K562 (cell line): ENCODE results near the gene ANAPC16. TPM values are rescaled to one million over a fixed set of nuclear protein-coding genes. Genes with fewer than 3 reads are reported as not detected.

ENCODE experiments used
- AFF1 ChIP-seq, 2 experiments: fragments of 450-650 bp; IDR thresholded peaks; 2 replicates each; pipeline ENCODE4 v1.6.1; 2018; ENCODE audit warnings: mild to moderate bottlenecking in 2 of 2, low read depth in 1 of 2; ENCODE audit not compliant: partially characterized antibody in 2 of 2
- BHLHE40 ChIP-seq: IDR thresholded peaks from 2 replicates; pipeline ENCODE4 v1.6.1; 2011; ENCODE audit warnings: low read length, improper control_type of control experiment
- DACH1 ChIP-seq: fragments of 450-650 bp; IDR thresholded peaks from 2 replicates; pipeline ENCODE4 v1.6.1; 2018; ENCODE audit not compliant: partially characterized antibody
- HDAC3 ChIP-seq: fragments of 450-650 bp; IDR thresholded peaks from 2 replicates; pipeline ENCODE4 v1.6.1; 2018; ENCODE audit warnings: borderline replicate concordance, mild to moderate bottlenecking, moderate library complexity; ENCODE audit not compliant: partially characterized antibody
- HMGN3 ChIP-seq: IDR thresholded peaks from 2 replicates; pipeline ENCODE4 v1.6.1; 2011; ENCODE audit warnings: borderline replicate concordance, low read depth, mild to moderate bottlenecking, mixed read lengths, low read length; ENCODE audit not compliant: insufficient read length; ENCODE audit errors: extremely low read depth
- MTA3 ChIP-seq: fragments of 450-650 bp; formaldehyde crosslinking; IDR thresholded peaks from 2 replicates; pipeline ENCODE4 v1.6.1; 2017; ENCODE audit warnings: mild to moderate bottlenecking, borderline replicate concordance
- POLR3A ChIP-seq: IDR thresholded peaks from 2 replicates; pipeline ENCODE4 v1.6.1; 2011; ENCODE audit warnings: borderline replicate concordance, mild to moderate bottlenecking, moderate library complexity; ENCODE audit not compliant: insufficient read length, insufficient read depth; ENCODE audit errors: extremely low read depth
- SNIP1 ChIP-seq: fragments of 450-650 bp; IDR thresholded peaks from 2 replicates; pipeline ENCODE4 v1.7.1; 2017; ENCODE audit warnings: low read depth, mild to moderate bottlenecking
- TEAD4 ChIP-seq, 2 experiments: sonication (generic) in 1 of 2; formaldehyde crosslinking in 1 of 2; IDR thresholded peaks; 2 replicates each; pipeline versions ENCODE4 v1.6.1 to v1.8.0; 2012 to 2022; ENCODE audit warnings: borderline replicate concordance in 1 of 2, inconsistent platforms in 1 of 2, low read length in 1 of 2, mild to moderate bottlenecking in 1 of 2, missing genetic modification reagents in 1 of 2
- TFAP4 ChIP-seq: sonication (generic); formaldehyde crosslinking; IDR thresholded peaks from 2 replicates; pipeline ENCODE4 v1.8.0; 2022; ENCODE audit warnings: missing genetic modification reagents, mild to moderate bottlenecking, moderate library complexity, borderline replicate concordance
- TRIM28 ChIP-seq: fragments of 450-650 bp; IDR thresholded peaks from 2 replicates; pipeline ENCODE4 v1.6.1; 2017
- ZC3H11A ChIP-seq: IDR thresholded peaks from 2 replicates; pipeline ENCODE4 v1.6.1; 2012; ENCODE audit warnings: low read depth, low read length, improper control_type of control experiment
- ZNF184 ChIP-seq: sonication (generic); formaldehyde crosslinking; IDR thresholded peaks from 2 replicates; pipeline ENCODE4 v1.5.0; 2020; ENCODE audit warnings: missing genetic modification reagents
- ZNF511 ChIP-seq: sonication (generic); formaldehyde crosslinking; IDR thresholded peaks from 2 replicates; pipeline ENCODE4 v1.8.0; 2022; ENCODE audit warnings: mild to moderate bottlenecking, missing genetic modification reagents
- polyA plus RNA-seq, 8 experiments: library from polyadenylated mRNA; depleted of rRNA in 4 of 8; stranded (reverse) in 5 of 8; unstranded in 3 of 8; fragments of >200 nt; fragmentation: Nextera tagmentation in 2 of 8; fragmentation: Illumina TruSeq in 1 of 8; extraction: Ambion mirVana in 2 of 8; extraction: Trizol in 1 of 8; gene quantifications; 2 replicates each; pipeline versions ENCODE4 v1.2.1 to v1.2.3, GENCODE V29; 2011 to 2014; ENCODE audit warnings: inconsistent platforms in 1 of 8, missing spikeins in 1 of 8
- total RNA-seq, 7 experiments: library from RNA; depleted of rRNA in 6 of 7; stranded (reverse); fragments of >200 nt in 6 of 7; fragmentation: Illumina TruSeq in 2 of 7; extraction: Trizol in 2 of 7; gene quantifications; 2 replicates each; pipeline versions ENCODE4 v1.2.1 to v1.2.3, GENCODE V29; 2011 to 2021; ENCODE audit warnings: low replicate concordance in 1 of 7
- TF ChIP-seq, protein P1 (sequence below): fragments of 250-450 bp; sonication (Bioruptor Pico); IDR thresholded peaks from 2 replicates; pipeline ENCODE4 v1.4.0; 2020; ENCODE audit warnings: mild to moderate bottlenecking, moderate library complexity

Gene ANAPC16
- total and polyA plus RNA-seq, 9 of the 15 experiments (the other 6 are each of a cell fraction or from before 2014, with no cell fraction given): 42.6 to 208 (median 108) TPM

DNA sequence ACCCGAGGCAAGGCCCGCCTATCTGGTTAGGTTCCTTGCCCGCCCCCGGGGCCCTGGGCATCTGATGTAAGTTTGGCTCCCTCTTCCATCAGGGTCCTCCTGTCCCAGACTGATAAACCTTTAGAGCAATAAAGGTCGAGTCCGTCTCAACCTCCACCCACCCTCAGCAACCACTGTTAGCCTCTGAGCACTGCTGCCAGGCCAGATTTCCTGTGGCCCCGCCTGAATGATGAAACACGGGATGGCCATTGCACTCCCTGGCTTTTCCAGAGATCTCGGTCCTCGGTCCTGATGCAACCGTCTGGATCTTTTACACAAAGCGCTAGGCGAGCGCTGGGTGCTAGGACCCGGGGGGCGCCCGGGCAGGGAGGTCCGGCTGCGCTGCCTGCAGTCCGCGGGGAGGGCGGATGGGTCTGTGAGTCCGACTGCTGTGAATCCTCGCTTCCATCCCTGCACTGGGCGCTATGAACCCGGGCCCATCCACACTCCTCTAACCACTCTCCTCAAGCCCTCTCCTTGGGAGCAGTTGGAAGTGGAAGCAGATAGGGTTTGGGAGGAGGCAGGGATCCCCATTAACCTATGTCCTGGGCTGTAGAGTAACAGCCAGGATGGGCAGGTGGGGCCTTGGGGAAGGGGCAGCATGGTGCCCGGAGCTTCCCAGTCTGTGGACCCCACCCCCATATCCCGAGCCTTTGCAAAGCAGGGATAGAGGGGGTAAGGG is 57.0 kb downstream of the ANAPC16 start (continued):
- TF ChIP-seq AFF1 (IDR thresholded peaks at IDR 0.05; ENCODE audit: low read depth in 1 of 2, partially characterized antibody in 2 of 2) (peak; percentile 45 to 97), ZNF184 (no peak), SNIP1 (no peak), HDAC3 (no peak), ZC3H11A (no peak), TFAP4 (CRISPR knock-in tag) (peak; percentile 95), POLR3A (no peak), MTA3 (no peak), TRIM28 (peak; percentile 21; the same call in 1 of the 2 replicates), TEAD4 (IDR thresholded peaks at IDR 0.05; ENCODE audit: low read length) (peak; percentile 97), TEAD4 (CRISPR knock-in tag; IDR thresholded peaks at IDR 0.05; ENCODE audit: borderline replicate concordance) (peak; percentile 70; the same call in 1 of the 2 replicates), ZNF511 (CRISPR knock-in tag) (peak; percentile 83; the same call in 1 of the 2 replicates), DACH1 (no peak), HMGN3 (peak; percentile 98), BHLHE40 (peak; percentile 42)
- TF ChIP-seq, protein P1, sequence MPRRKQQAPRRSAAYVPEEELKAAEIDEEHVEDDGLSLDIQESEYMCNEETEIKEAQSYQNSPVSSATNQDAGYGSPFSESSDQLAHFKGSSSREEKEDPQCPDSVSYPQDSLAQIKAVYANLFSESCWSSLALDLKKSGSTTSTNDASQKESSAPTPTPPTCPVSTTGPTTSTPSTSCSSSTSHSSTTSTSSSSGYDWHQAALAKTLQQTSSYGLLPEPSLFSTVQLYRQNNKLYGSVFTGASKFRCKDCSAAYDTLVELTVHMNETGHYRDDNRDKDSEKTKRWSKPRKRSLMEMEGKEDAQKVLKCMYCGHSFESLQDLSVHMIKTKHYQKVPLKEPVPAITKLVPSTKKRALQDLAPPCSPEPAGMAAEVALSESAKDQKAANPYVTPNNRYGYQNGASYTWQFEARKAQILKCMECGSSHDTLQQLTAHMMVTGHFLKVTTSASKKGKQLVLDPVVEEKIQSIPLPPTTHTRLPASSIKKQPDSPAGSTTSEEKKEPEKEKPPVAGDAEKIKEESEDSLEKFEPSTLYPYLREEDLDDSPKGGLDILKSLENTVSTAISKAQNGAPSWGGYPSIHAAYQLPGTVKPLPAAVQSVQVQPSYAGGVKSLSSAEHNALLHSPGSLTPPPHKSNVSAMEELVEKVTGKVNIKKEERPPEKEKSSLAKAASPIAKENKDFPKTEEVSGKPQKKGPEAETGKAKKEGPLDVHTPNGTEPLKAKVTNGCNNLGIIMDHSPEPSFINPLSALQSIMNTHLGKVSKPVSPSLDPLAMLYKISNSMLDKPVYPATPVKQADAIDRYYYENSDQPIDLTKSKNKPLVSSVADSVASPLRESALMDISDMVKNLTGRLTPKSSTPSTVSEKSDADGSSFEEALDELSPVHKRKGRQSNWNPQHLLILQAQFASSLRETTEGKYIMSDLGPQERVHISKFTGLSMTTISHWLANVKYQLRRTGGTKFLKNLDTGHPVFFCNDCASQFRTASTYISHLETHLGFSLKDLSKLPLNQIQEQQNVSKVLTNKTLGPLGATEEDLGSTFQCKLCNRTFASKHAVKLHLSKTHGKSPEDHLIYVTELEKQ (CRISPR knock-in tag): 0 out of 2 replicates have a peak, but pooled peaks have one; percentile 45
